ENCODE results near the gene TRIM26.

TRIM26 gene

GRCh38 chr6:30135147-30135546 lies 78.1 kb downstream of the TRIM26 start:
- no peak for TF ChIP-seq TAF1 (IDR thresholded peaks at IDR 0.05; ENCODE audit: low read depth)
- no peak for TF ChIP-seq RAD21 (IDR thresholded peaks at IDR 0.05; ENCODE audit: low read depth)
- TF ChIP-seq CEBPB (IDR thresholded peaks at IDR 0.05), result no peak
- TF ChIP-seq EP300 (IDR thresholded peaks at IDR 0.05; ENCODE audit: borderline replicate concordance), result no peak

Data from Ishikawa (cell line).